Colonic mucosa (tissue), 4 donors: ENCODE results near the gene ALG1L2. TPM values are rescaled to one million over a fixed set of nuclear protein-coding genes. Genes with fewer than 3 reads are reported as not detected.
"Not testable (repeated sequence)": the region's sequence is repeated elsewhere in the genome, so short reads cannot be mapped to it uniquely, and the experiment has no call there.

Experiments used
- DNase-seq: peaks from one replicate; pipeline ENCODE4 v3.0.0-alpha.2; 2020
- H3K27ac ChIP-seq: fragments of 200-600 bp; one replicate; pipeline ENCODE4 v1.8.0; 2021
- H3K27me3 ChIP-seq: fragments of 200-600 bp; one replicate; pipeline ENCODE4 v1.8.0; 2021
- H3K36me3 ChIP-seq: fragments of 200-600 bp; one replicate; pipeline ENCODE4 v1.8.0; 2021
- H3K4me1 ChIP-seq: fragments of 200-600 bp; one replicate; pipeline ENCODE4 v1.8.0; 2021; ENCODE audit warnings: mild to moderate bottlenecking
- H3K4me3 ChIP-seq: fragments of 200-600 bp; one replicate; pipeline ENCODE4 v1.8.0; 2021
- H3K9ac ChIP-seq, 2 donors: one replicate each; pipeline ENCODE4 v1.7.0; 2013; ENCODE audit warnings: control low read depth in 2 of 2, low read depth in 2 of 2, low read length in 2 of 2
- H3K9me3 ChIP-seq: fragments of 200-600 bp; one replicate; pipeline ENCODE4 v1.8.0; 2021
- CTCF ChIP-seq: fragments of 200-600 bp; IDR thresholded peaks from one replicate; pipeline ENCODE4 v1.8.0; 2022; ENCODE audit warnings: antibody characterized with exemption, mild to moderate bottlenecking
- intact Hi-C: fragments of 100-400 bp; cut with DNase I; formaldehyde crosslinking; loops from one replicate; pipeline ENCODE4 v1.14.1; 2022
- total RNA-seq, 2 donors: library from RNA; stranded (reverse); fragmentation: NEBNext Ultra II Directional in 1 of 2; extraction: Animal tissue kit (Norgen Biotek cat#: 25700) in 1 of 2; gene quantifications; one replicate each; pipeline ENCODE4 v1.2.1, GENCODE V29; 2021
- donor health status: healthy.
- donor health status: DM: no; HTN: no; CAD: no.
- donor health status: DM: no; HTN: no; CAD: no.

Gene ALG1L2
- total RNA-seq, 2 donors from 2014 or later = 1.6 TPM; not detected in 1

DNA sequence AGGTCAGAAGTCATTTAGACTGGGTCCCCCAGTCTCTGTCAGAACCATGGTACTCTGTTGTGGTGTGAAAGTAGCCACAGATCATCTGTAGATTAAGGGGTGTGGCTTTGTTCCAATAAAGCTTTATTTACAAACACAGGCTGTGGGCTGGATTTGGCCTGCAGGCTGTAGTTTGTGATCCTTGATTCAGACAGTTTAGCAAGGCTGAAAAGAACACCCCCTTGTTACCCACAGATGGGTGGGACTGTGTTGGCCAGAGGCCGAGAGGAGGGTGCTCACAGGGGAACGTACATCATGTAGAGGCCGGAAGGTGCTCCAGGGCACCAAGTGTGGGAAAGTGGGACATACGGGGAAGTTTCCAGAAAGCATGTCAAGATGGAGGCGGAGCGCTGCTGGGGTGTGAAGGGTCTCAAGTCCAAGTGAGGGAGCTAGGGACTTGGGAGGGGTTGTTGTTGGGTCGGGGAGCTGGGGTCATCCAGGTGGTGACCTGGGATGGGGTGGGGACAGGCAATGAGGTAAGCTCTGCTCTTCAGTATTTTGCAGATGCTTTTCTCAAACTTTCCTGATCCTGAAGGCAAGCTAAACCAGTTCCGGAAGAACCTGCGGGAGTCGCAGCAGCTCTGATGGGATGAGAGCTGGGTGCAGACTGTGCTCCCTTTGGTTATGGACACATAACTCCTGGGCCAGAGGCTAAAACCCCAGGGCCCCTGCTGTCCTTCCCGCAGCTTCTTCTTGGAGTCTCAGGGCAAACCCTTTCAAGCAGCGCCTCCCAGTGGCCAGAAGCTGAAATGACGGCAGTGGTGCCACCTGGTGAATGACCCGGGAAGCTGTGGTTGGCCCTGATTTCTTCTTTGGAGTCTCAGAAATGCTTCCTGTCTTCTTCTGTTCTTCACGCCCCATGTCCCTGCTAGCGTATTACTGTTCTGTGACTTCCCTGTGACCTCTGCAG, 16.3 kb downstream of the ALG1L2 start:
- H3K27me3 ChIP-seq, H3K36me3 ChIP-seq, H3K9me3 ChIP-seq, H3K4me1 ChIP-seq, intact Hi-C loops, H3K27ac ChIP-seq, H3K9ac ChIP-seq, H3K4me3 ChIP-seq: not testable (repeated sequence)
- DNase-seq = peak; percentile 63
- TF ChIP-seq CTCF = peak; percentile 32

DNA sequence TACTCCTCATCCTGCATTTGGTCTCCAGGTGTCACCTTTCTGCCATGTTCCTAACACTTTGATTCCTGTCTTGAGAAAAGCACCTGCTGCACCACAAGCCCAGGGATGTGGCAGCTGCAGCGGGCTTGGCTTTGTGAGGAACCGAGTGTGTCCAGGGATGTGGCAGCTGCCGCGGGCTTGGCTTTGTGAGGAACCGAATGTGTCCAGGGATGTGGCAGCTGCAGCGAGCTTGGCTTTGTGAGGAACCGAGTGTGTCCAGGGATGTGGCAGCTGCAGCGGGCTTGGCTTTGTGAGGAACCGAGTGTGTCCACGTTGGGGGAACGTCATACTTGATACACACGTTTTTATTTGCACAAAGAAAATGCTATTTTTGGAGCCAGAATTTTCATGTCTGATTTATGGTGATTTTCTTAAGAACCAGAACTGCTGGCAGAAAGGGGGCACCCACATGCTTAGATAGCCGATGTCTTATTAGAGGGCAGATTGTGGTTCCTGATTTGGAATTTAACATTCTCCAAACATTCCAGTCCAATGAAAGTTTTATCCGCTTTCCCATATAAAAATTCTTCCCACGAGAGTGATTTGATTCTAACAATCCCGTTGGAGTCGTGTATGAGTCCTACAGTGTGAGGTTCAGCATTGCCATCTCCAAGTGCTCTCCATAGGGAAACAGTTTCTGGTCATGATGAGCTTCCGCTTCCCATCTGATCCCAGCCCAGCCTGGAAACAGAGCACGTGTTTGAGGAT, 17.2 kb downstream of the ALG1L2 start:
- intact Hi-C loops, H3K4me1 ChIP-seq, H3K9ac ChIP-seq, H3K27me3 ChIP-seq, H3K27ac ChIP-seq, H3K4me3 ChIP-seq, H3K9me3 ChIP-seq, H3K36me3 ChIP-seq, DNase-seq: not testable (repeated sequence)

DNA sequence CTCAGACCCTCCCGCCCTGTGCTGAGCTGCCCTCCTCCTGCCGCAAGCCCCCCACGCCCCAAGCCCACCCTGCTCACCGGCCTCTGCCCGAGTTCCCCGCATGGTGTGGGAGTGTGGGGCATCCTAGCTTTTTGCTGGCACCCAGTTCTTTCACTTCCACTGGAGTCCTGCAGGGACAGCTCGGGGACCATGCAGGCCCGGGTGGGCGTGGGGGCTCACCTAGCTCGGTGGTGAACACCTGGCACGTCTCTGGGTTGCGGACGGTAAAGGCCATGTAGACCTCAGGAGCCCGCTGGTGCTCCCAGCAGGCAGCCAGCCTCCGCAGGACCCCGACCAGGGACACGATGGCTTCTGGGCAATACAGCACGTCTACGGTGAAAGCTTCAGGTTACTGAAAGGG, 20.9 kb downstream of the ALG1L2 start:
- H3K4me3 ChIP-seq, DNase-seq, H3K9ac ChIP-seq, H3K4me1 ChIP-seq, H3K27me3 ChIP-seq, H3K36me3 ChIP-seq, H3K27ac ChIP-seq, H3K9me3 ChIP-seq: not testable (repeated sequence)
- intact Hi-C loops = loop anchor here (5.0 kb wide), 1 partner anchor 160 kb away; no protein-coding TSS in a partner anchor

GRCh38 chr3:130104191-130104590, 22.6 kb downstream of the ALG1L2 start:
- H3K36me3 ChIP-seq, H3K4me1 ChIP-seq, H3K27ac ChIP-seq, H3K27me3 ChIP-seq, H3K9ac ChIP-seq, H3K4me3 ChIP-seq, H3K9me3 ChIP-seq, DNase-seq: not testable (repeated sequence)
- intact Hi-C loops = loop anchor here (5.0 kb wide), 1 partner anchor 162 kb away; no protein-coding TSS in a partner anchor

- H3K9ac ChIP-seq, DNase-seq, H3K27ac ChIP-seq, H3K4me1 ChIP-seq, H3K36me3 ChIP-seq, H3K4me3 ChIP-seq, intact Hi-C loops, H3K9me3 ChIP-seq, H3K27me3 ChIP-seq: not testable (repeated sequence)
Observed at GRCh38 chr3:130107333-130107995, 25.8 kb downstream of the ALG1L2 start.

GRCh38 chr3:130108836-130109585, 27.4 kb downstream of the ALG1L2 start:
- intact Hi-C loops, H3K27me3 ChIP-seq, H3K4me3 ChIP-seq, DNase-seq, H3K9ac ChIP-seq, H3K36me3 ChIP-seq, H3K4me1 ChIP-seq, H3K27ac ChIP-seq, H3K9me3 ChIP-seq: not testable (repeated sequence)

DNA sequence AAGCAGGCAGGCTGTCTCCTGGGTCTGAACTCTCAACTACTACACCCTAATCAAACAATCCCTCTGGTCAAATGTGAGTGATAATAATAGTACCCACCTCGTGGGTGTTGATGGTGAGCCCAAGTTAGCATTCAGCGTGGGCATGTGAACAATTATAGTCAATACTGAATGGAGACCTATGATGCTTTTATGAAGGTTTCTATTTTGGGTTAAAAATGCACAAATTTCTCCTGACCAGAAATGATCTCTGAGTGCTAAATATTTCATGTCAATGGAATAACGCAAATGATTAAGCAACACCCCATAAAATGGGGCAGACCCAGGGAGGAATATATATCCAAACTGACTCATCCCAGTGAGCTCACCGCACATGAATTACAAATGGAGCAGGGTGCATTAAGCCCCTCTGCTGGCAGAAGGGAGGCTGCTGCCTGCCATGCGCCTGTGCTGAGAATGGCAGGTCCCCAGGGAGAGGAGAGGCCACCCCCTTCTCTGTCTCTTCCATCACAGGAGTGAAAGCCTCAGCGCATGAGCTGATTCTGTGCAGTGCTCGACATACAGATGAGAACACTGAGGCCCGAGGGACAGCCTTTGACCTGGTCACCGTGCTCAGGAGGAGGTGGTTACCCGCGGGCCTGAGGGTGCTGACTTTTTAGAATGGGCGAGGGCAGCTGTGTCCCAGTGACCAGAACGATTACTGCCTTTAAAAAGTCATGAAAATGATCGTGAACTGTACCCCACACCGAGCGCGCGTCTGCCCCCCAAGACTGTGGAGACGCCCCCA, 28.9 kb downstream of the ALG1L2 start:
- H3K9me3 ChIP-seq, H3K4me1 ChIP-seq, DNase-seq, intact Hi-C loops, H3K36me3 ChIP-seq, H3K27me3 ChIP-seq: not testable (repeated sequence)
- Histone ChIP-seq H3K27ac (peak overlapping the region; percentile 32), H3K9ac (peak overlapping the region; percentile 34 to 51), H3K4me3 (peak overlapping the region; percentile 78)
